GM13976 (cell line): ENCODE data around the gene ARHGDIA.

Experiments used
- DNase-seq: peaks from one replicate; pipeline ENCODE4 v3.0.0; 2012; ENCODE audit warnings: low spot score
- in situ Hi-C: fragments of 300-500 bp; cut with MboI; formaldehyde crosslinking; loops from one replicate; pipeline ENCODE4 v1.12.0; 2022; ENCODE audit warnings: low sequenced_read_pairs, mixed read lengths, inconsistent platforms; ENCODE audit not compliant: unreplicated experiment
- TF ChIP-seq, protein P1 (sequence below): IDR thresholded peaks from 2 replicates; pipeline ENCODE4 v1.5.1; 2012; ENCODE audit warnings: borderline replicate concordance, mild to moderate bottlenecking; ENCODE audit not compliant: insufficient read depth; ENCODE audit errors: extremely low read depth, missing control alignments, control extremely low read depth

ARHGDIA gene

DNA sequence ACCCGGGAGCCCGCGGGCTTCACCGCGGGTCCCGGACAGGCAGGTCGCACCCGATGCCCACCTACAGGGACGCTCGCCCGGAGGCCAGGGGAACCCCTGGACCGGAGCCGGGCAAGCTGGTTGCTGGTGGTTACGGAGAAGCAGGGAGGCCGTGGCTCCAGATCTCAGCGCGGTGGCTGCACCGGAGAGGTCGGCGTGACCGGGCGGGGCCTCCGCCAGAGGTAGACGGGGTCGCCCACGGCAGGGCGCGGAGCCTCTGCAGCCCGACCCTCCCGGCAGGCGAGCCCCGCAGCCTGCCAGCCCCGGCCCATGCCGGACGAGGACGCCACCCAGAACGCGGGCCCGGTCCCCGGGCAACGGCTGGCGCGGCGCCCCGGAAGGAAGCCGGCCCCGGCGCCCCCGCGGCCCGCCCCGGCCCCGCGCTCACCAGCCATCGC is 39.7 kb upstream of the ARHGDIA start:
- in situ Hi-C loops, result no loop called here
- TF ChIP-seq, protein P1, sequence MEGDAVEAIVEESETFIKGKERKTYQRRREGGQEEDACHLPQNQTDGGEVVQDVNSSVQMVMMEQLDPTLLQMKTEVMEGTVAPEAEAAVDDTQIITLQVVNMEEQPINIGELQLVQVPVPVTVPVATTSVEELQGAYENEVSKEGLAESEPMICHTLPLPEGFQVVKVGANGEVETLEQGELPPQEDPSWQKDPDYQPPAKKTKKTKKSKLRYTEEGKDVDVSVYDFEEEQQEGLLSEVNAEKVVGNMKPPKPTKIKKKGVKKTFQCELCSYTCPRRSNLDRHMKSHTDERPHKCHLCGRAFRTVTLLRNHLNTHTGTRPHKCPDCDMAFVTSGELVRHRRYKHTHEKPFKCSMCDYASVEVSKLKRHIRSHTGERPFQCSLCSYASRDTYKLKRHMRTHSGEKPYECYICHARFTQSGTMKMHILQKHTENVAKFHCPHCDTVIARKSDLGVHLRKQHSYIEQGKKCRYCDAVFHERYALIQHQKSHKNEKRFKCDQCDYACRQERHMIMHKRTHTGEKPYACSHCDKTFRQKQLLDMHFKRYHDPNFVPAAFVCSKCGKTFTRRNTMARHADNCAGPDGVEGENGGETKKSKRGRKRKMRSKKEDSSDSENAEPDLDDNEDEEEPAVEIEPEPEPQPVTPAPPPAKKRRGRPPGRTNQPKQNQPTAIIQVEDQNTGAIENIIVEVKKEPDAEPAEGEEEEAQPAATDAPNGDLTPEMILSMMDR, result no peak

GRCh38 chr17:81909966-81910839 is 39.1 kb upstream of the ARHGDIA start:
- no peak for DNase-seq
- in situ Hi-C loops, result no loop called here

More for the DNA sequence above, 39.7 kb upstream of the ARHGDIA start:
- no peak for DNase-seq

GRCh38 chr17:81909231-81909630 is 38.1 kb upstream of the ARHGDIA start:
- TF ChIP-seq, protein P1, result no peak
- in situ Hi-C loops, result no loop called here
- no peak for DNase-seq

More at GRCh38 chr17:81909966-81910839, 39.1 kb upstream of the ARHGDIA start:
- TF ChIP-seq, protein P1, result no peak

- DNase-seq, result no peak
- TF ChIP-seq, protein P1, result no peak
These were observed 37.7 kb upstream of the ARHGDIA start for GRCh38 chr17:81908793-81909192.

GRCh38 chr17:81907219-81908145 is 36.3 kb upstream of the ARHGDIA start:
- no peak for DNase-seq
- in situ Hi-C loops, result no loop called here
- TF ChIP-seq, protein P1, result no peak

More at GRCh38 chr17:81908793-81909192, 37.7 kb upstream of the ARHGDIA start:
- in situ Hi-C loops, result no loop called here
